Astrocyte of the hippocampus (primary cell): ENCODE measurements around the gene CALML5.

Source experiments
- DNase-seq: peaks from one replicate; pipeline ENCODE4 v3.0.0; 2011; ENCODE audit warnings: low read depth, low spot score

The CALML5 gene

GRCh38 chr10:5533098-5533731 is 33.8 kb upstream of the CALML5 start:
- DNase-seq = no peak

GRCh38 chr10:5532618-5533097 is 33.3 kb upstream of the CALML5 start:
- no peak for DNase-seq

DNA sequence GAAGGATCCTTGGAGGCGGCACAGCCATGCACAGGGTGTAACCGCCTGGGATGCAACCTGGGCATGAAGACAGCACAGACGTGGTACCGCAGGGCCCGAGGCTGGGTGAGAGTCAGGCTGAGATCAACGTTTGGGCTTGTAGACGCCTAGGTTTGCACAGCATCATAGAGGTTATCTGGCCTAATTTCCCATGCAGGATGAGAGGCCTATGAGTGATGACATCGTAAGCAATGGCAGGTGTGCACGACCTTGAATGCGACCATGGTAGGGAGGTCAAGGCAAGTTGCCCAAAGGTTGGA is 32.9 kb upstream of the CALML5 start:
- DNase-seq = no peak

GRCh38 chr10:5531558-5532306 is 32.4 kb upstream of the CALML5 start:
- no peak for DNase-seq

- no peak for DNase-seq
These were observed 31.6 kb upstream of the CALML5 start for GRCh38 chr10:5530846-5531557.

DNA sequence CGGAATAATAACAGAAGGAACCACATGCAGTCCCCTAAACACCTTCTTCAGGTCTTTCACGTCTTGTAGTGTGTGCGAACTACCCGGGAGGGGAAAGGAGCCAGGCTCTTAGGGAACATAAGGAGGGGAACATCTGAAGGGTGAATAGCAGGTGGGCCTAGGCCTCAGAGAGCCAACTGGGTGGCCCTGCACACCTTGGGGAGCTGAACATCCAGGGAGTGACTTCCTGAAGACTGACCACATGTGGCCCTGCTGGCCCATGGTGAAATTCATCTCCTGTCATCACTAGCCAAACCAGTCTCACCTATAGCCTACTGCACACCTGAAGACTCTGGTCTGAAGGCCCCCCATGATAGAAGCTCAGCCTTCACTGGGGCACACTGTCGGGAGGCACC is 31.0 kb upstream of the CALML5 start:
- no peak for DNase-seq

DNA sequence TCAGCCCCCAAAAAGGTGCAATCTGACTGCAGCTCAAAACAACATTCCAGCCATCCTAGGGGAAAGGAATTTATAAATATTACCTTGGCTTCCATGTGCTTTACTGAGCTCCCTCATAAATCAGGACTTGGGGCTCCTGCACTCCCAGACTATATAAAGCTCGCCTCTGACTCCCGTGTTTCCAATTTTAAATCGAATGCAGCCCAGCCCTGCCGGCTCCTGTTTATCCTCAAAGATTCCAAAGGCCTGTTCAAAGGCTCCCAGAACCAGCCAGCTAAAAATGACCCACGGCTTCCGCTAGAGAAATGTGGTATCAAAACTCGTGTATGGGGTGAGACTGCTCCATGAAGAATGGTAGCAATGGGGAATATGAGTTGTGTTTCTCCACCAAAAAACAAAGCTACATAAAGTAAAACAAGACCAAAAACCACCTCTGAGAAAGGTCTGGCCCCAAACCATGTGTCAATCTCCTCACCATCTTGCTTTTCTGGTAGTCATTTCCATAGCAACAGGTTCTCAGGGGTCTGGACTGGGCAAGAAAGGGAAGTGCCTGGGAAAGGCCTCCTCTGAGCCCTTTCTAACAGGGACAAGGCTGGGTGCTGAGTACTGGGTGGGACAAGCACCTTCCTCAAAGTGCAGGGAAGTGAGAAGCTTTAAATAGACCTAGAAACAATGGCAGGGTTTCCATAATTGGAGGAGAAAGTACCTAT is 30.5 kb upstream of the CALML5 start:
- no peak for DNase-seq

DNA sequence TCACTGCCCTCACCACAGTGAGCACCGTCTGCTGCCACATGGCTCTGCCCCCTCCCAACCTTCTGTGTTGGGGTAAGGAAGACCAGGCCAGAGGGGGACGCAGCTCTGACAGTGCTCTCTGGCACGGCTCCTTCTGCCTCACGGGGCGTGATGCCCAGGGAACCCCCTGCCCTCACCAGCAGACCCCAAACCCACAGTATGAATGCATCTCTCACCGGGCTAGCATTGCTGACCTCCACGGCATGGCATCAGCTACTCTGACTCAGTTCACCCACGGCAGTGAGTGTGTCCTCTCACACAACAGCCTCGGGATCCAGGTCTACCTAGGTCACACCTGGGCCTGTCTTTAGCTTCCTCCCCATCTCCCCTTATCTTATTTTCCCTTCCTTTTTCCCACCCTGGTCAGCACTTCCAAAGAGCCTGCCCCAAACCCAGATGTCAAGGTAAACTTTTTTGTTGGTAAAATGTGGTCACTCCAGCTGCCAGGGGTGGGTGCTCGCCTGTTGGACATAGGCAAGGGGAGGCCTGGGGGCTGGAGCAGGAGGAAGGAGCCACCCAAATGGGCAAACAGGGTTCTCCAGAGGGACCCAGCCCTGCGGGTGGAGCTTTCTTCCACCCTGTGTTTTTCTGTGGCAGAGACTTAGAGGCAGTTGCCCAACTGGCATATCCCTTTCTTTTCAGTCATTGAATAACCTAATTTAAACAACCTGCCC is 29.8 kb upstream of the CALML5 start:
- DNase-seq = no peak

- no peak for DNase-seq
These were observed 28.2 kb upstream of the CALML5 start for GRCh38 chr10:5527332-5528200.

DNA sequence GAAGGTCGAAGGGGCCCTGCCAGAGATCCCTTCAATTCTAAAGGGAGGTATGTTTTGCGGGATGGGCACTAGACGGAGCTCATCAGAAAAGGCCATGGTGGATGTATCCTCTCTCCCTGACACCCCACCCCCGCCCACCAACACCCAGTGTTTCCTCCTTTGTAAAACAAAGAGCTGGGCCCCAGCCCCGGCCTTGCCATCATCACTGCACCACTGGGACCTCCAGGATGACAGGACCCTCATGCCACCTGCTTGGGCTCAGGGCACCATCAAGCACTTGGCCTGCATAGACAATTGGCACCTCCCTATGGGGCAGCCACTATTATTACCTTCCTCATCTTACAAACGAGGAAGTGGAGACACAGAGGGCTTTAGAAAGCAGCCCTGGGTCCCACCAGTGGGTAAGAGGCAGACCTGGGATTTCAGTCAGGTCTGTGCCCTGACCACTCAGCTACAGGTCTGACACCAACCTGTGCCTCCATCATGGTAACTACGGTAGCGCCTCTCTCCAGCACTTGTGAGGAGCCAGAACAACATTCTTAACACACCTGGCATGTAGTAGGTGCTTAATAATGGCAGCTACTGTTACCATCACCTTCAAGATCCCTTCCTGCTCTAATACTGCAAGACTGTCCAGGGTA is 27.4 kb upstream of the CALML5 start:
- DNase-seq = no peak

GRCh38 chr10:5525561-5526341 is 26.4 kb upstream of the CALML5 start:
- no peak for DNase-seq

- DNase-seq = no peak
These were observed 25.5 kb upstream of the CALML5 start, which contains the start of gene CALML3 for GRCh38 chr10:5524641-5525560. TSS of gene CALML3 (plus strand) at chr10:5524961. CDS start at chr10:5525086, 125 bp downstream.

- no peak for DNase-seq
These were observed 24.6 kb upstream of the CALML5 start for GRCh38 chr10:5523796-5524574.

DNA sequence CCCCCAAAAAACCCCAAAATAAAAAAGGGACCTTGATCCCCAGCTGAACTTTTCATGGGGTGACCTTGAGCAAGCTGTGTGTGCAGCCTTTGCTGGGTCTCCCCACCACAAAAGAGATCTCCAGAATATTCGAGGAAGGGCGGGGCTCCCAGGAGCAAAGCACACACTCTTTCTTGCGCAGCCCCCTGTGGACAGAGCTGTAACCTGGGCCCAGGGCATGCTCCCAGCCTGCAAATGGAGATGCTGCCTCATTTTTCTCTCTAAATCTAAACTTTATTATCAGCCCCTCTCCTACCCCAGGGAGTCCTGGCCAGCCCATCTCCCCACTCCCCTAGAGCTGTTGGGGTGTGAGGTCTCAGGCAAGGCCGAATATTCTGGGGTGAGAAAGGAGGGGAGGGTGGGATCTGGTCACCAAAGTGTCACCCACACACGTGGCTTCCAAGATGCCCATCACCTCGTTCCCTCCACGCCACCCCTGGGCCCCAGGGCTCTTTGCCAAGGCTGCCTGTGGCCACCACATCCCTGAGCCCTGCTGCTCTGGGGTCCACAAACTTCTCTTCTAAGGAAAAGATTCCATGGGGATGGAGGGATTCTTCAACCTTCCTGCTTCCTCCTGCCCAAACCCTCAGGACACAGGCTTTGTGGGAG is 23.7 kb upstream of the CALML5 start:
- DNase-seq = no peak

- DNase-seq = no peak
These were observed 19.7 kb upstream of the CALML5 start for GRCh38 chr10:5519054-5519453.

DNA sequence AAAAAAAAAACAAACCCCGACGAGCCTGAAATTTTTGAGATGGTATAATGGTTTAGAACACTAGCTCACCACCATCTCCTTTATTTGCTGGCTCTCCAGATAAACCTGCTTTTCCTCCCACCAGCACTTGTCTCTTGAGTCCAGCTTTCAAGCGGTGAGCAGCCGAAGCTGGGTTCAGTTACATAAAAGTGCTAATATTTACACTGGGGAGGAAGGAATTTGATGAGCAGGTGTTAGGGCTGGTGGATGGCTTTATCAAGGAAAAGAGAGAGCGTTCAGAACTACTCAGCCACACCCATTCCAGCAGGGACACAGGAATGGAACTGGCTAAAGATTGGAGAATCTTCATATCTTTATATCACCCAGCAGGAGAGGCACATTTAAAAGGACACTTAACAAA is 18.8 kb upstream of the CALML5 start:
- no peak for DNase-seq

GRCh38 chr10:5517546-5517945 is 18.2 kb upstream of the CALML5 start:
- DNase-seq = no peak
